NOMO-1 treated with DMSO at 0.1 percent for 48 hours (cell line): ENCODE data around the gene NFE2L1.
A peak's percentile ranks its signal among the peaks of the same experiment; 100 is the strongest.
"Not testable (repeated sequence)": the region's sequence is repeated elsewhere in the genome, so short reads cannot be mapped to it uniquely, and the experiment has no call there.

Experiments used
- DNase-seq: peaks from one replicate; lab custom pipeline; 2025; ENCODE audit not compliant: unreplicated experiment; lab: John Stamatoyannopoulos, UW

The NFE2L1 gene

DNA sequence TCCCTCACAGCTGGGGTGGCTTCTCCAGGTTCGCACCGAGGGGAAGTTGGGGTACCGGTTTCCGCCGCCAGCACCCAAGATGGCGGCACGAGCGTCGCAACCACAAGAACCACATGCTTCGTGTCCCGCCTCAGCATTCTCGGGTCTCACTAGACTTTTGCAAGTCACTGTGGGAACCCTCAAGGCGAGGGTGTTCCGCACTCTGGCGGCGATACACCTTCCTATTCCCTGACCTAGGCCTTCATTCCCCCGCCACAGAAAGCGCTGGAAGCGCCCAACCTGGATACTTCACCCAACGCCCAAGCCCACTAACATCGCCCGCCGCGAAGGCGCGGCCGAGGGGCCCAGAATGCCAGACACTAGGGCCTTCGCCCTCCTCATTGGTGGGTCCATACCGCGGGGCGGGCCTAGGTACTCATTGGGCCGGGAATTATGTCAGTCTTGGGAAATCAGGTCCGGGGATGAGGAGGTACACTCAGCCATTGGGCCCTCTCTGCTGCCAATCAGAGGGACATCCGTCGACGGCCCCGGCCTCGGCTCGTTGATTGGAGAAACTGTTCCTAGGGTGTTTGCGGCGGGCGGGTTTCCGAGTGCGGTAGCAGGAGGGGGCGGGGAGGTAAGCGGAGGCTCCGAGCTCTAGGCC lies at the start of gene NFE2L1:
Gene NFE2L1, plus strand, starts transcription at position 619 of the 643 bp plus-strand sequence. CDS start 2,760 bp downstream, outside the sequence.
- DNase-seq: peak; percentile 100

DNA sequence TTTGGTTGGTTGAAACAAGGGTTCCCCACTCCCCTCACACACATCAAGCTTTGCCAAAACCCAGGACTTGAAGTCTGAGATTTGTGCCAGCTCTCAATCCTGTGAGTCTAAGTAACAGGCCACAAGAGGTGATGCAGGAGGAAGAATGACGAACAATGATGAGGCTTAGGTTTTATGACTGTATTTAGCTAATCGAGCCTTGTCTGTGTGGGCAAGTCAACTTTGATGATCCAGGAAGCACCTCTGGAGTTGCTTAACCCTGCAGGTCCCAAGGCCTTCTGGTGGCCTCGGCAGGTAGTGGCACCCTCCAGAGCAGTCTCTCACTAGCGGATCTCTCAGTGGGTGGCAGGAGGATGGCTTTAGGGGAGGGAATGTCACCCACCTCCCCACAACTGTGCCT lies 48.6 kb upstream of the NFE2L1 start:
- DNase-seq: peak; percentile 48

GRCh38 chr17:48001197-48001596 lies 47.0 kb upstream of the NFE2L1 start:
- DNase-seq: no peak

- not testable (repeated sequence) for DNase-seq
These were observed 46.5 kb upstream of the NFE2L1 start for GRCh38 chr17:48001657-48002056.

- peak; percentile 90 for DNase-seq
These were observed 45.8 kb upstream of the NFE2L1 start for GRCh38 chr17:48002266-48002915.

- DNase-seq: no peak
These were observed 45.2 kb upstream of the NFE2L1 start for GRCh38 chr17:48002916-48003416.

- DNase-seq: no peak
These were observed 44.6 kb upstream of the NFE2L1 start for GRCh38 chr17:48003417-48004151.

- DNase-seq: no peak
These were observed 43.2 kb upstream of the NFE2L1 start for GRCh38 chr17:48004983-48005382.

DNA sequence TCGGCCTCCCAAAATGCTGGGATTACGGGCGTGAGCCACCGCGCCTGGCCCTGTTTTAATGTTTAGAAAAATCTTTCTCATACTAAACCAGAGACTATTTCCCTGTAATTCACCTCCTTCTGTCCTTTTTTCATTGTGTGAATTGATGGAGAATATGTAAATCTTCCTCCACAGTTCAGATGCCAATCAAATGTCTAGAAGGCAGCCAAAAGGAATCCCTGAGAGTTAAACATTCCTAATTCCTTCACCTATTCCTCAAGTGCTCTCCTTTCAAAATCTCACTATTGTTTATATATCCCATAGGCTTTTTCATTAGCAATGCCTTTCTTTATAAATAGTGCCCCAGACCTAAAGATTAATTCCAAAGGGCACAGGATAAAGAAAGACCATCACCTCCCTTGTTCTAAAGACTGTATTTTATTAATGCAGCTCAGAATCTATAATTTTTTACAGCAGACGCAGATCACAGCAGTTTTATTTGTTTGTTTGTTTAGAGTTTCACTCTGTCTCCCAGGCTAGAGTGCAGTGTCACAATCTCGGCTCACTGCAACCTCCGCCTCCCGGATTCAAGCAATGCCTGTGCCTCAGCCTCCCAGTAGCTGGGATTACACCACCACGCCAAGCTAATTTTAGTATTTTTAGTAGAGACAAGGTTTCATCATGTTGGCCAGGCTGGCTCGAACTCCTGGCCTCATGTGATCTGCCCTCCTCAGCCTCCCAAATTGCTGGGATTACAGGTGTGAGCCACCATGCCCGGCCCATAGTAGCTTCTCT lies 41.0 kb upstream of the NFE2L1 start:
- DNase-seq: no peak

GRCh38 chr17:48010193-48010592 lies 38.0 kb upstream of the NFE2L1 start:
- no peak for DNase-seq

- peak; percentile 77 for DNase-seq
These were observed 36.6 kb upstream of the NFE2L1 start for GRCh38 chr17:48011405-48012150.

DNA sequence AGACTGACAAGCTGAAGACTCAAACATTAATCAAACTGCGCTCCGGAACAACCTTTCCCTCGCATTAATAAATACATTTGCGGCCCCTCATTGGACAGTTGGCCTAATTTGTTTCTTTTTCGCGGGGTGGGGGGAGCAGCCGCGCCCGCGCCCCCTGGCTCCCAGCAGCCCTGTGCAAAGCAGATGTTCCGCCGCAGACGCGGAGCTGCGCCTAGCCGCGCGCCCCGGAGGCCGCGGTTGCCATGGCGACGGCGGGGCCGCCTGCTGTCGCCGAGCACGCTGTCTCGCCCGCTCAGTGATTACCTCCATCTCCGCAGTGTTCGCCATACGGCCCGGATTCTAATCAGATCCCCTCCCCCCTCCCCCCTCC lies 36.0 kb upstream of the NFE2L1 start:
- no peak for DNase-seq

DNA sequence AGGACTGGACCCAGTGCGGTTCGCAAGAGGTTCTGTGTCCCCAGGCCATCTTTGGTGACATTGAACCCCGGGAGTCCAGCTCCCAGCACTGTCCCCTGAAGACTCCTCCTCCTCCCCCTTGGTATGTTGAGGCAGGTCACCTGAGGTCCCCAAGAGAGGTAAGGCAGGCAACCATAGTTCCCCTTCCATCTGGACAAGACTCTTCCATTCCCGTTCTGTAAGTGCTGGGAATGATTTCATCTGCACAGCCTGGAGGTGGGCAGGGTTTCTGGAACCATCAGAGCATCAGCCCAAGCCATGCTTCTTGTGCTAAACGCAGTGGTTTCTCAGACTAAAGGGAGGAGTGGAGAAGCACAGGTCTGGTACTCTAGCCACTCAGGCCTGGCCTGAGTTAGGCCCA lies 35.5 kb upstream of the NFE2L1 start:
- no peak for DNase-seq

DNA sequence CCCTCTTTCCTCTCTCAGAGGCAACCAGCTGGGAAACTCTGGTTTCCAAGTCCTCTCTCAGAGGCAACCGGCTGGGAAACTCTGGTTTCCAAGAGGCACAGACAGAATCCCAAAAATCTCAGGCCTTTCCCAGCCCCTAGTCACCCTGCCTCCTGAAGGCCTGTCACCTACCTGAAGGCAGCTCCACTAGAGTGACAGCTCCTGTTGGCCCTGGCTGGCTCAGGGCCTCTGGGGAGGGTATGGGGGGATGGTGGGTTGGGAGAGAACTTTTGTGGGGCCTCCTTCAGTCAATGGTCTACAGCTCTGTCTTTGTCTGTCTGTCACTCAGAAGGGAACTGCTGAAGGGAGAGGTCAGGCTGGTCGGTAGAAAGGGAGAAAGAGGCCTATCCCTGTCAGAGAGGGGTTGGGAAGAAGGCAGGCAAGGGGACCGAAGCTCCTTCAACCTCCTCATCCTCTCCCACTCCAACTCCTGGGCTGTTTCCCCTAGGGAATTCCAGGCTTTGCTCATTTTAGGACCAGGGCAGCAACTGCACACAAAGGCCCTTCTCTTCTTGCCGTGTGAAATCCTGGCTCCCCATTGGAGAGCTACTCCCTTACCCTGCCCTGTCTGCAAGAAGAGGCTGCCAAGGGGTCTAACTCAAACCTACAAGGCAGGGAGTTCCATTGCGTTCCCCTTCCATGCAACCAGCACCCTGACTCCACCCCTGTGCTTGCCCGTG lies 34.1 kb upstream of the NFE2L1 start:
- no peak for DNase-seq

- DNase-seq: no peak
These were observed 33.5 kb upstream of the NFE2L1 start for GRCh38 chr17:48014595-48015111.

DNA sequence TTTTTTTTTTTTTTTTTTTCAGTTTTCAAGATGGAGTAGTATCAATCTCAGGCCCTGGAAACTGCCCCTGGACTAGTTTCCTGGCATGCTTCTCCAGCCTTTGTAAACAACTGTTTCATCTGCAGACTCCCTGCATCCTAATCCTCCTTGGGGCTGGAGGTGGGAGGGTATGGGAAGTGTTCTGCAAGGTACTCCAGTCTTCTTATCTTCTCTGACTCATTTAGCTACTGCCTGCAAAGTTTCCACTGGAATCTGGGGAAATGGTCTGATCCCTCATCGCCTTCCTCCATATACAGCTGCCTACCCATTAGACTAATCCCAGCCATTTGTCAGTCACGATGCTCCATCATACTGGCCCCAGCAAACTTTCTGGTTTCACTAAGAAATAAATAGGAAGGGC lies 32.0 kb upstream of the NFE2L1 start:
- no peak for DNase-seq

DNA sequence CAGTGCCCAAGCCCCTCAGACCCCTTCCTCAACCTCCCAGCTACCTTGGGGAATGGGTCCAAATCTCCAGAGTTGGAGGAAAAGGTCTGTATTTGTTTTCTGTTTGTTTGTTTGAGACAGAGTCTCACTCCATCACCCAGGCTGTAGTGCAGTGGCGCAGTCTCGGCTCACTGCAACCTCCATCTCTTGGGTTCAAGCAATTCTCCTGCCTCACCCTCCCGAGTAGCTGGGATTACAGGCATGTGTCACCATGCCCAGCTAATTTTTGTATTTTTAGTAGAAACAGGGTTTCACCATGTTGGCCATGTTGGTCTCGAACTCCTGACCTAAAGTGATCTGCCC lies 30.4 kb upstream of the NFE2L1 start:
- not testable (repeated sequence) for DNase-seq

- DNase-seq: peak; percentile 12
These were observed 26.2 kb upstream of the NFE2L1 start for GRCh38 chr17:48021934-48022333.

DNA sequence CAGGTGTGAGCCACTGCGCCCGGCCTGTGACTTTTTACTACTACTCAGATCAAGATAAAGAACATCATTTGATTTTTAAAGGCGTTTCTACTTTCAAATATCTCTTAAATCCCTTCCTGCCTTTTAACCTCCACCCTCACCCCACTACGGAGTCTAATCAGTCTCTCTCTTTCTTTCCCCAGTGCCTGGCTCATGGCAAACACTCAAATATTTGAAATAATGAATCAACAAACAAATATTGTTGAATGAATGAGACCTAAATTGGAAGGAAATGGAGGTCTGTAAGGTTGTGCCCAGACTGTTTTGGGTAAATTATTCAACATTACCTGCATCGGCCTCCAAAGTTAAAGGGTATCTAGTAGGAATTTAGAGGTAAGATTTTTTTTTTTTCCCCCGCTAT lies 25.3 kb upstream of the NFE2L1 start:
- DNase-seq: no peak
